Amygdala (tissue), 56 donors: Measurements from ENCODE around the gene RGP1.
A peak's percentile ranks its signal among the peaks of the same experiment; 100 is the strongest.

ENCODE experiments used
- DNase-seq, 56 donors: peaks; one replicate each; lab custom pipeline; 2025; lab: John Stamatoyannopoulos, UW

The RGP1 gene

GRCh38 chr9:35718721-35719511 lies 30.2 kb upstream of the RGP1 start:
- no peak for DNase-seq

DNA sequence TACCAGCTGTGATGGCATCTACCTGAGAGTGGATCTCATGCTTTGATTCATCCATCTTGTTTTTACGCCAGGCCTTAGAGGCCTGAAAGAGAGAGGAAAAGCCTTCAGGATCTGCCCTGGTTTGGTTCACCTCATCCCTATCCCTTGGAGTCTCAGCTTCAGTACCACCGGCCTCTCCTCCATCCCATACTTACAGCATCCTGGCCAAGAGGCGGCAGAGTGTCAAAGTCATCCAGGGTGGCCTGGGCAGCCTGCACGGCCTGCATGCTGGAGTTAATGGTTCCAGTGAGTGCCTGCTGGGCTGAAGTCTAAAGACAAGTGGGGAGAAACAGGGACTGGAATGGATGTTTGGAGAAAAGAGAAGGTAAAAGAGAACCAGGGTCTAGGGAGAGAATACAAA lies 29.5 kb upstream of the RGP1 start:
- no peak for DNase-seq

DNA sequence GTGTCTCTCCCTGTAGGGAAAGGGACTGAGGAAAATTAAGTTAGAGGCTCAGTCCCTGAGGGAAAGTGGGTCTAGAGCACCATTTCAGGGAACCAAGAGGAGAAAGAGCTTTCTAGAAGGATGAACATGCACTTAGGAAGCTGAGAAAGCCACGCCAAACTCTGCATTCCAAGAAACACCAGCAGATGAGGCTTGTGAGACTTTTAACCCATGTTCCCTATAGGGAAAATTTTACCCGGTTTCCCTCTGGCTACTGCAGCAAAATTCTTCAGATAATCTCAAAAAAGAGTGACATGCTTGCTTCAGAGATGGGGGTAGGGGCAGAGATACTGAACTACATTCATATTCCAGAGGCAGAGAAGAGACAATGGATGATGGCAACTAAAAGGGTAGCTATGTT lies 25.7 kb upstream of the RGP1 start:
- no peak for DNase-seq

DNA sequence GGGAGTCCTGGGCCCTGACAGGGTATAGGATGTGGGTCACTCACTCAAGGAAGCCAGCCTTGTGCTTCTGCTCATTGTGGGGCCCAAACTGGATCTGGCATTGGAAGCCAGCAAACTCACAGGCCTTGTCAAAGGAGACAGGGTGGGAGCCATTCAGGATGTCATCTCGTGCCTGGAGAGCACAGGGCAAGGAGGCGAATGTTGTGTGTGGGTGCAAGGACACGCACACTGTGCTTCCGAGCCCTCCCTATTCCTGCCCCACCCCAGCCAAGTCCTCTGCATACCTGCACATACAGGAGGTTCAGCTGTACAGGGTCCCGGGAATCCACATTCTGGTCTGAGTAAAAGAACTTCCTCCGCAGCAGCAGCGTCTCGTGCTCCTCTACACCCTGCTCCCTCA lies 25.2 kb upstream of the RGP1 start:
- DNase-seq, result no peak

- DNase-seq, result no peak
Measured at GRCh38 chr9:35725362-35725761, 23.7 kb upstream of the RGP1 start.

DNA sequence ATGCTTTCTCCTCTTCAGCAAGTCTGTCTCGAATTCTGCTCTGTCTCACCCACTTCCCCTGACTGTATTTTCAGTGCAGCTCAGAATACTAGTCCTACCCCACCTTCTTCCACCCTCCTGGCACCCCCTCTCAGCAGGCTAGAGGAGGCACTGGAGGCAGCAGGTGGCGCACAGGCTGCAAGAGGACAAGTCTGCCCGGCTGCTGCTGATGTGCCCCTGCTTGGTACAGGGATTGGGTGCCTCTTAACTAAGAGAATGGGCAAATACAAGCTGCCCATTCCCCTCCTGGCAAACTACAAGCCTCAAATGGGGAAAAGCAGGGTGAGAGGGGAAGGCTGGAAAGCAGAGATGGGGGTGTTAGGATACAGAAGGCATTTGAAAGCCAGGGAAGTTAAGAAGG lies 22.2 kb upstream of the RGP1 start:
- DNase-seq, result peak in 24 of 56 donors; percentile 8 to 65 (median 28)

DNA sequence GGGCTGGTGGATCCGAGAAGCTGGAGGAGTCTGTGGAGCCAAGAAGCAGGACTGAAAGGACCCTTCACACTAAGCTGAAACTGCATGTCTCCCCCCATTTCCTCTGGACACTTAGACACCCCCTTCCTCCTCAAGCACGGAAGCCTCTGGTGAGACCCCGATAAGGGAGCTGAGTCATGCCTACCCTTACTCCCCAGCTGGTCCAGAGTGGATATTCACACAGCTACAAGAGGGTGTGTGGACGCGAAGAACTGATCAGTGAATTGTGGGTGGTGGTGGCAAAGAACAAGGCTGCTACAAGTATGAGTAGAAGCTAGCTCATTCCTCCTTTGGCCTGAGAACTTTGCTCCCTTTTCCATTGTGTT lies 21.4 kb upstream of the RGP1 start:
- no peak for DNase-seq

DNA sequence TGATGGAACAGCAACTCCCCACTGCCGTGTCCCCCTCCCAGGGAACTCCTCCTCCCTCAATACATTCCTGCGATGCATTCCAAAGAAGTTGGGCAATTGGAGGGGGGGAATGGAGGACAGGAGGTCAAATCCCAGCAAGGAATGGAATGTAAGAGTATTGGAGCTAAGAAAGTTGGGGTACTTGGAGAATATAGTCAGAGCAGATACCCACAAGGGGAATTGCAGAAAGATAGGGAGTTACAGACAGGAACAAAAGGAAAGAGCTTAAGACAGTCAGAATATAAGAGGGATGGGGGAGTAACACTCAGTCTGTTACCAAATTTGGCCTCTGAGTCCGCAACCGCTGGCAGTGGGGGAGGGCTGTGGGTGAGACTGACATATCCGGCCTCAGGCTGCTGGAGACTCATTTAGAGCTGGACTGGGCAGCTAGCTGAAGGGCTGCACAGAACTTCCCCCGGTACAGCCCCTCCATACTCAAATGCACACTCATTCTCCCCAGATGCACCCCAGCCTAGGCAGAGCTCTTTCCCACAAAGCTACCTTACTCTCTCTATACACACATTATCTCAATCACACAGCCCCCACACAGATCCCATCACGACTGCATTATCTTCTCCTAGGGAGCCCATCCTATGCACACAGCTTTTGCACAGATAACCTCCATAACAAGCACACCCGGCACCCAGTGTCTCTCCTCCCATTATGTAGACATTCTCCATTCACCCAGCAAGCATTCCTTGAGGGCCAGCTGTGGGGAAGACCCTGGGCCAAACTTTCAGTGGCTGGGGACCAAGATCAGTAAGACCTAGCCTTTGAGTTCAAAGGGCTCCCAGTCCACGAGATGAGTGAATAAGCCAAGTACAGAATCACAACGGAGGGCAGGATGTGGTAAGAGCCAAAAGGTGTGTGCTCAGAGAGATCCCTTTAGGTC lies 20.8 kb upstream of the RGP1 start:
- DNase-seq, result peak in 24 of 56 donors; percentile 6 to 51 (median 18)

DNA sequence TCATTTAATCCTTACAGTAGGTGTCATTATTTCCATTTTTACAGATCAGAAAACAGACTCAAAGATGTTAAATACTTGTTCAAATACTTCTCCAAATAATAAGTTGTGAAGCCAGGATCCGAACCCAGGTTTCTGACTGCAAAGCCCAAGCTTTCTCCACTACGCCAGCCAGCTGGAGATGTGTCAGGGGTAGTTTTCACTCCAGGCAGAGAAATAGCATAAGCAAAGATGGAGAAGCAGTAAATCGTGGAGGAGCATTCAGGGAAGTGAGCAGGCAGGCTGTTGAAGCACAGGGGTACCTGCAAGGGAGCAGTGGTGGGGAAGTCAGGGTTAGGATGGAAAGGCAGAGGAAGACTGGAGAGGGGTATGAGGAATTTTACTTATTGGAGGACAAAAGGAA lies 20.0 kb upstream of the RGP1 start:
- peak in 2 of 56 donors; percentile 7 to 13 for DNase-seq

DNA sequence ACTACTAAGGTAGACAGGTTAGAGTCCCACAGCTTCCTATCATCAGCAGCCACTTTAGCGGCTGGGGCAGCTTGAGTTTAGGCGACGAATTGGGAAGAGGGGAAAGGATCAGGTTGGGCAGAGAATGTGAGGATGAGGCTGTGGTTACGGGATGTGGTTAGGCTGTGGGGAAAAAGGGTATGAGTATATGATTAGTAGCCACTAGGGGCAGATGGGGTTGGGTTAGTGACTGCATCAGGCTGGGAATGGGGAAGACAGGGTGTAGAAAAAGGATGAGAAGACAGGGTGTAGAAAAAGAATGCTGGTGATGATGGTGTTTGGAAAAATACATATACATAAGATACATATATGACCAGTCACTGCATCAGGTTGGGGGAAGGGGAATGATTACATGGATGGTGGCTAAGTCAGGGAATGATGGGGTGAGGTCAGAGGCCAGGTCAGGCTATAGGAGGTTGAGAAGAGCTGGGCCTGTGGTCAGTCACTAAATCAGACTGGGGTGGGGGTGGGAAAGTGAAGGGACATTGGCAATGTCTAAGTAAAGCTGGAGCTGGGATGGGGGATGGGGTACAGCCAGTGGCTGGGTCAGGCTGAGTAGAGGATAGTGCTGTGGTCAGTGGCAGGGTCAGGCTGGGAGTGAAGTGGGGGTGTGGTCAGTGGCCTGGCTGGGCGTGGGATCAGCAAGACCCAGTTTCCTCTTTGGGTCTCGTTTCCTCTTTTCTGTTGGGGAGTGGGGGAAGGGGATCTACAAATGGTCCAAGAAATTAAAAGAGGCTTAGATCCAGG lies 19.2 kb upstream of the RGP1 start:
- DNase-seq, result peak in 25 of 56 donors; percentile 6 to 42 (median 19)

DNA sequence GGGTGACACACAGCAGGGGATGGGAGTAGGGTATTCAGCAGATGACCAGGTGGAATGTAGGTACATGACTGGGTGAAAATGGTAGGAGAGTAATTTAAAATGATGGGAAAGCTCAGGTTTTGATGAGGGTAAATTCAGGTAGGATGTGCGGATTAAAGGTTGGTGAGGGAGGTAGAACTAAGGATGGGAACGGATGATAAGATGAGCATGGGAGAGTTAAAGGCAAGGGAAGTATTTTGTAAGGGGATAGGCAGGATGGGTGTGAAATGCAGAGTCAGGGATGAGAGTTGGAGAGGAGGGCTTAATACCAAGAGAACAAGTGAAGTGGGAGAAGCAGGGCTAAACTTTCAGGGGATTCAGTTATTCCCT lies 18.6 kb upstream of the RGP1 start:
- no peak for DNase-seq

GRCh38 chr9:35731415-35732184 lies 17.5 kb upstream of the RGP1 start:
- DNase-seq, result peak in 2 of 56 donors; percentile 60 to 68

GRCh38 chr9:35732185-35732799 lies 16.8 kb upstream of the RGP1 start, which contains the start of the genes CREB3 and TLN1:
TSS of gene CREB3 (plus strand) at chr9:35732666. CDS start at chr9:35732773, 107 bp downstream.
TSS of gene TLN1 (minus strand) at chr9:35732195. CDS start at chr9:35725694, 6,501 bp downstream.
- DNase-seq, result peak; percentile 73 to 100 (median 97)

DNA sequence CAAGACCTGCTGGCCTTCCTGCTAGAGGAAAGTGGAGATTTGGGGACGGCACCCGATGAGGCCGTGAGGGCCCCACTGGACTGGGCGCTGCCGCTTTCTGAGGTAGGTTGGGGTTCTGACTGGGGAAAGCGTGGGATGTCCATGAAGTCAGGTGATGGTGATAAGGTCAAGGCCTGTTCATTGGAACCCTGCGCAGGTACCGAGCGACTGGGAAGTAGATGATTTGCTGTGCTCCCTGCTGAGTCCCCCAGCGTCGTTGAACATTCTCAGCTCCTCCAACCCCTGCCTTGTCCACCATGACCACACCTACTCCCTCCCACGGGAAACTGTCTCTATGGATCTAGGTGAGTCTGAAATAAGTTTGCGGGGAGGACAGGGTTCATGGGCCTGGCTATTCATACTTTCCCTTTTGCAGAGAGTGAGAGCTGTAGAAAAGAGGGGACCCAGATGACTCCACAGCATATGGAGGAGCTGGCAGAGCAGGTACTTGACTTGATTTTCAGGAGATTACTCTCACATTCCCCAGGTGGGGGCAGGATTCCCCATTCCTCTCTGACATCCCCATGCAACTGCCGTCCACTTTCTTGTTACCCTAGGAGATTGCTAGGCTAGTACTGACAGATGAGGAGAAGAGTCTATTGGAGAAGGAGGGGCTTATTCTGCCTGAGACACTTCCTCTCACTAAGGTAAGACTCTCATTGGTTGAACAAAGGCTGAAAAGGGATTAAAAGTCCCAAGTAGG lies 16.1 kb upstream of the RGP1 start:
- DNase-seq, result peak in 6 of 56 donors; percentile 10 to 59 (median 50)

GRCh38 chr9:35734096-35734495 lies 15.0 kb upstream of the RGP1 start:
- no peak for DNase-seq

GRCh38 chr9:35736201-35736633 lies 12.9 kb upstream of the RGP1 start:
- peak in 23 of 56 donors; percentile 5 to 41 (median 18) for DNase-seq

DNA sequence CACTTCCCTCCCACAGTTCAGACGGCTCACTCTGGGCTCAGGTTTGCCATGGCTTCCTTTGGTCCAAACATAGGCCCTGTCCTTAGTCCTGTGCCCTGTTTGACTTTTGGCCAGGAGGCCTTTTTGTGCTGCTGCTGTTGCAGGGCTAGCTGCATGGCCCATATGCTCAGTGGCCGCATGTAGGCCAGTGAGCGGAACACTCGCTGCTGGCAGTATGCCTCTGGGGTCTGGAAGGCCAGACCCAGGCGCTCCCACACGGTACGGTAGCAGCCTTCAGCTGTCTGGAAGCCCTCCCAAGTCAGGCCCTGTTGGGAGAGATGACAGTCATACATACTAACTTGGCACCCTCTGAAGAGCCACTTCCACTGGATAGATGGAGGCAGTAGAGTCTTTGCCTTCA lies 11.9 kb upstream of the RGP1 start:
- DNase-seq, result no peak

DNA sequence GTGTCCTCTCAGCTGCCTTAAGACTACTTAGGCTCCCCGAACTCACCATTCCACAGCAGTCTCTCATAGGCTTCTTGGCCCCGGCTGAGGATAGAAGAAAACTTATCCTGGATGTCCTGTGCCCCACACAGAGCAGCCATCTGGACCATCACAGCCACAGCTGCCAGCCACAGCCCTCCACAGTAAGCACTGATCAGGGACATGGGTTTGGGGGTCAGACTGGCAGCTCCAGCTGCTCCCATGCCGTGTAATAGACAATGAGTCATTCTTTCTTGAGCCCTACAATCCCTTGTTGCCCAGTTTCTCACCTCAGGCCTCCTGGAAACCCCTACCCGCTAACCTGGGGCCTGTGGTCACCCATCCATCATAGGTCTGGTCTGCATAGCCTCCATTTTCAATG lies 10.9 kb upstream of the RGP1 start:
- DNase-seq, result no peak

GRCh38 chr9:35738924-35739323 lies 10.2 kb upstream of the RGP1 start:
- DNase-seq, result no peak
